CD4-positive, CD25-positive, alpha-beta regulatory T cell (primary cell): ENCODE data around the gene RAB4A. TPM values are rescaled to one million over a fixed set of nuclear protein-coding genes. Genes with fewer than 3 reads are reported as not detected.

Experiments
- ATAC-seq, 2 donors: fragments of 150-1000 bp; cut with Tn5 transposase; one replicate each; pipeline ENCODE4 v1.10.0; 2021; ENCODE audit warnings: low read depth in 2 of 2, moderate number of reproducible peaks in 2 of 2, moderate library complexity in 1 of 2
- DNase-seq, 3 donors: peaks; one replicate each; pipeline versions ENCODE4 v3.0.0 to v3.0.0-alpha.2; 2012 to 2022; ENCODE audit warnings: mixed read lengths in 1 of 3
- H3K27ac ChIP-seq: one replicate; pipeline ENCODE4 v1.7.0; 2013; ENCODE audit warnings: mild to moderate bottlenecking, low read length; ENCODE audit not compliant: insufficient read depth, poor library complexity, severe bottlenecking
- H3K27me3 ChIP-seq: one replicate; pipeline ENCODE4 v1.7.0; 2013; ENCODE audit warnings: low read length; ENCODE audit not compliant: control insufficient read depth, insufficient read depth
- H3K36me3 ChIP-seq: one replicate; pipeline ENCODE4 v1.7.0; 2013; ENCODE audit warnings: mild to moderate bottlenecking, low read length, moderate library complexity; ENCODE audit not compliant: control insufficient read depth, insufficient read depth
- H3K4me1 ChIP-seq: 2 replicates; pipeline ENCODE4 v1.7.0; 2013; ENCODE audit warnings: mild to moderate bottlenecking, low read length; ENCODE audit not compliant: insufficient read depth, control insufficient read depth, poor library complexity, severe bottlenecking
- H3K4me3 ChIP-seq: one replicate; pipeline ENCODE4 v1.7.0; 2013; ENCODE audit warnings: low read depth, mild to moderate bottlenecking, low read length, moderate library complexity
- H3K9me3 ChIP-seq, 2 experiments: 1 replicate in 1 of 2; 2 replicates in 1 of 2; pipeline ENCODE4 v1.7.0; 2013; ENCODE audit warnings: low read length in 2 of 2, mild to moderate bottlenecking in 1 of 2, moderate library complexity in 1 of 2; ENCODE audit not compliant: control insufficient read depth in 2 of 2
- H3K27ac Mint-ChIP-seq, 3 donors: one replicate each; pipeline ENCODE4 v1.8.0; 2020 to 2022; ENCODE audit warnings: mild to moderate bottlenecking in 3 of 3, mixed read lengths in 3 of 3, moderate library complexity in 2 of 3
- H3K27me3 Mint-ChIP-seq: one replicate; pipeline ENCODE4 v1.8.0; 2022; ENCODE audit warnings: mild to moderate bottlenecking, mixed read lengths
- H3K36me3 Mint-ChIP-seq: one replicate; pipeline ENCODE4 v1.8.0; 2020; ENCODE audit warnings: mixed read lengths
- H3K4me1 Mint-ChIP-seq, 4 donors: one replicate each; pipeline ENCODE4 v1.8.0; 2020 to 2022; ENCODE audit warnings: mixed read lengths in 4 of 4, mild to moderate bottlenecking in 1 of 4
- H3K4me3 Mint-ChIP-seq, 4 donors: one replicate each; pipeline ENCODE4 v1.8.0; 2020 to 2022; ENCODE audit warnings: mild to moderate bottlenecking in 4 of 4, mixed read lengths in 4 of 4, moderate library complexity in 3 of 4
- H3K9me3 Mint-ChIP-seq, 7 donors: one replicate each; pipeline ENCODE4 v1.8.0; 2020 to 2022; ENCODE audit warnings: mixed read lengths in 7 of 7, mild to moderate bottlenecking in 3 of 7, moderate library complexity in 2 of 7
- polyA plus RNA-seq, 4 donors: library from polyadenylated mRNA; unstranded; fragments of 300-500 nt; fragmentation: Illumina TruSeq; gene quantifications; one replicate each; pipeline ENCODE4 v1.2.3, GENCODE V29; 2021
- total RNA-seq: library from RNA; stranded (reverse); gene quantifications from one replicate; pipeline ENCODE4 v1.2.3, GENCODE V29; 2022

Gene RAB4A
- total and polyA plus RNA-seq, 5 donors from 2014 or later, result 23.2 to 33.4 (median 24.6) TPM

DNA sequence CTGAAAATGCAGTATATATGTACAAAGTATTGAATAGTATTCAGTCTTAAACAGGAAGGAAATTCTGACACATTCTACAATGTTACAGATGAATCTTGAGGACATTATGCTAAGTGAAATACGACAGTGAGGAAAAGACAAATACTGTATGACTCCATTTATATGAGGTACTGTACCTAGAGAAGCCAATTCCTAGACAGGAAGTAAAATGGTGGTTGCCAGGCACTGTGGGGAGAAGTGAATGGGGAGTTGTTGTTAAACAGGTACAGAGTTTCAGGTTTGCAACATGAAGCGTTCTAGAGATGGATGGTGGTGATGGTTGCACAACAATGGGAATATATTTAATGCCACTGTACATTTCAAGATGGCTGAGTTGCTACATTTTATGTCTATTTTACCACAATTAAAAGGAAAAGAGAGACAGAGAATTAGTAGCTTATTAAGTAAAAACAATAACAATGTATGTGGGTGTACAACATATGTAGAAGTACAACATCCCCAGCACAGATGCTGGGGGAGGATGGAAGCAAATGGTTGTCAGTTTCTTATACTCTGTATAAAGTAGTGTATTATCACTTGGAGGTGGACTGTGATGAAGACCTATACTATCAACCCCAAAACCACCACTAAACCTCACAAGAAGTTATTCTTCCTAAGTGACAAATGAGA lies 3.9 kb upstream of the RAB4A start:
- Mint-ChIP-seq H3K27ac (peak overlapping the region in 2 of 3 donors; percentile 3 to 57), H3K4me3 (peak overlapping the region in 2 of 4 donors; percentile 29 to 67)
- no peak for ATAC-seq

DNA sequence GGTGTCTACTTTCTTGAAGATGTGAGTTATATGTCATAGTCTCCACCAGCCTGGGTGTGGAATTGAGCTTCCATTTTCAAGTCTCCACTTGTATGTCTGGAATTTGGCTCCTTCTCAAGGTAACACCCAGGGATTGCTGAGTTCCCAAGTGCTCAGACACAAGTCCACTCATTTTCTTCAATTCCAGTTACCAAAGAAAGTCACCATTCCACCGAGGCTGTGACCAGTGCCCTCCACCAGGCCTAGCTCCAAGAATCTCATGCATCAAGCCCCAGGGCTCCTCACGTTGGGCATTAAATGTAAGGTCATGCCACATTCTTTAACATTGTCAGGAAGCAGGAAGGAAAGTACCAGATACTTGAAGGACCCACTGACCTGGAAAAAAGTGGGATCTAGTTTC lies 2.4 kb upstream of the RAB4A start:
- peak overlapping the region in 2 of 4 donors; percentile 9 to 86 for H3K4me3 Mint-ChIP-seq
- Histone ChIP-seq H3K36me3 (no peaks in the 10 kb centered on the region), H3K27me3 (no peaks in the 10 kb centered on the region), H3K9me3 (no peaks in the 10 kb centered on the region), H3K27ac (no peak overlapping the region), H3K4me3 (no peak overlapping the region), H3K4me1 (peaks cover 21% of the 10 kb centered on the region)
- peaks cover 19 to 33% (median 21%) of the 10 kb centered on the region in 4 donors for H3K4me1 Mint-ChIP-seq
- DNase-seq, result no peak
- H3K36me3 Mint-ChIP-seq, result no peaks in the 10 kb centered on the region
- no peaks in the 10 kb centered on the region for H3K27me3 Mint-ChIP-seq
- H3K27ac Mint-ChIP-seq, result no peak overlapping the region
- peaks cover 0 to 7% (median 2%) of the 10 kb centered on the region in 7 donors for H3K9me3 Mint-ChIP-seq
- no peak for ATAC-seq

More for the DNA sequence above, 3.9 kb upstream of the RAB4A start:
- Mint-ChIP-seq H3K27me3 (no peaks in the 10 kb centered on the region), H3K4me1 (peaks cover 6 to 18% (median 8%) of the 10 kb centered on the region in 4 donors), H3K9me3 (peaks cover 0 to 7% (median 2%) of the 10 kb centered on the region in 7 donors), H3K36me3 (no peaks in the 10 kb centered on the region)
- Histone ChIP-seq H3K4me3 (no peak overlapping the region), H3K9me3 (no peaks in the 10 kb centered on the region), H3K27ac (no peak overlapping the region), H3K4me1 (peaks cover 5% of the 10 kb centered on the region), H3K36me3 (no peaks in the 10 kb centered on the region), H3K27me3 (no peaks in the 10 kb centered on the region)
- DNase-seq, result no peak

DNA sequence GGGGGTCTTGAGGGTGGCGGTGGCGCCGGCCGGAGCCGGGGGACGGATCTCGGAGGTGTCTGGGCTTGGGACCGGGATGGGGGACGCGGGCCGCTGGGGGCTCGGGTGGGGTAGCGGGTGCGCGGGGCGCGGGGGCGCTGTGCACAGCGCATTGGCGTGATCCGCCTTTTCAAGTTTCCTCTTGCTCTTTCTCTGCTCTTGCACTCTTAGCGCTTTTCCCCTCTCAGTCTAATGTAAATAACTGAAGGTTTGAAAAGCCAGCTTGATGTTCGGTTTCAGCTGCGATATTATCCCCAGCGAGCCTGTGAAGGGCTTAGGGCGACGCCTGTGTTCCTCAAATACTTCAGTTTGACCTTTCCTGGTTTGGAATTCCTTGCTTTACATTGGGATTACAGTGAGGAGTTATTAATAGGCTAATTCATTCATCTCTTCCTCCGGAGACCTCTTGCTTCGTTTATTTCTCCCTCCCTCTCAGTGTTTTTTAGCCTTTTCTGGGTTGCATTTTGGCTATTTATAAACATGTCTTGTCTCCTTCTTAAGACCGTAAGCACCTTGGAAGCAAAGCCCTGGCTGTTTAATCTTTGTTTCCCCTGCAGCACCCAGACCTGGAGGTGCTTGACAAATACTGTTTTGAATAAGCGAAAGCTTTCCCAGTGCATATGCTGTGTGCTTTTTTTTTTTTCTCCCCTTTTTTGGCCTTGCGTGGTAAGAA lies 693 bp downstream of the RAB4A start:
- H3K4me1 ChIP-seq, result peaks cover 28% of the 10 kb centered on the region
- no peaks in the 10 kb centered on the region for H3K27me3 ChIP-seq
- no peaks in the 10 kb centered on the region for H3K9me3 ChIP-seq
- no peak overlapping the region for H3K27ac ChIP-seq
- Mint-ChIP-seq H3K27ac (peak overlapping the region; percentile 86 to 91 (median 91)), H3K9me3 (peaks cover 0 to 7% (median 2%) of the 10 kb centered on the region in 7 donors), H3K27me3 (no peaks in the 10 kb centered on the region), H3K4me3 (peak overlapping the region; percentile 95 to 99 (median 96)), H3K4me1 (peaks cover 26 to 49% (median 37%) of the 10 kb centered on the region in 4 donors), H3K36me3 (no peaks in the 10 kb centered on the region)
- DNase-seq (peak; percentile 17 to 66 (median 22)), ATAC-seq (peak; percentile 60 to 62)
- H3K36me3 ChIP-seq, result no peaks in the 10 kb centered on the region
- H3K4me3 ChIP-seq, result peak overlapping the region; percentile 98

DNA sequence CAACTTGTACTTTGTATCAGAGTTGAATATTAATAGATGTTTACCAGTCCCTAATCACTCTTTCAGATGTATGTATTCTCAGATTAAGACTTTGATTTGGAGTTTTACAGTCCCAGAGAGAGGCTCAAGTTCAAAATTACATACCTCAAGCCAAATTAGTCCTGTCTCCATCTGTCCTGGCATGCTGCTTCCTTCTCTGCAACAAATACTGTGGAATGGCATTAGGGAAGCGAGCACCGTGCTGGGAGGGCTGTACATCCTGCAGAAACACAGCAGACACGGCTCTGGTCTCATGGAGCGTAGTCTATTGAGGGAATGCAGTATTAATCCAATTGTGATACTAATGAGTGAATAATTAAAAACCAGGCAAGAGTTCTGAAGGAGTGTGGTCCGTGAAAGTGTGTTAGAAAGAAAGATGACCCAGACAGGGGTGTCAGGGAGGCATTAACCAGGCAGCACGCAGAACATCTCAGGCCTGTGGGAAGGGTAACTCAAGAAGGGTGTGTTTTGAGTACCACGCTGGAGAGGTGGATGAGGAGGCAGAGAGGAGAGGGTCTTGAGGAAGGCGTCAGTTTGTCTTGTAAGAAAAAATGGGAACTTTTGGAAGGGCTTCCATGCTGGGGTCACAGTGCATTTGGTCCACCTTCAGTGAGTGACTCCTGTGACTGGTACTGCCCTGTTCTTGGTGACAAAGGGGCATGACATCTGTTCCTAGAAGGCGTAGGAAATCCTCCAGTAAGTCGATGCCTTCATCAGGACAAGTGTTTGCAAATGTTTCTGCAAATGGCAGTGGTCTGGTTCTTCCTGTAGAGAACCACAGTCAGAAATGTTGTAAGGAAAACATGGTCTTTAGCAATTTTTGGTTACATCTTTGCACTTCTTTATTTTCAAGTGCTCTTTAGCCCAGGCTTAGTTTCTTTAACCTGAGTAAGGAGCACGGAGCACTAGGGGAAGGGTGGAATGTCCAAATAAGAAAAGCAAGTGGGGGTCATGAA lies 1.6 kb downstream of the RAB4A start:
- H3K4me1 ChIP-seq, result peaks cover 28% of the 10 kb centered on the region
- no peaks in the 10 kb centered on the region for H3K27me3 ChIP-seq
- Mint-ChIP-seq H3K4me3 (peak overlapping the region; percentile 95 to 99 (median 96)), H3K36me3 (no peaks in the 10 kb centered on the region), H3K9me3 (peaks cover 0 to 6% (median 0%) of the 10 kb centered on the region in 7 donors), H3K27me3 (no peaks in the 10 kb centered on the region), H3K4me1 (peaks cover 26 to 47% (median 36%) of the 10 kb centered on the region in 4 donors), H3K27ac (peak overlapping the region in 2 of 3 donors; percentile 86 to 91)
- H3K4me3 ChIP-seq, result peak overlapping the region; percentile 98
- H3K36me3 ChIP-seq, result no peaks in the 10 kb centered on the region
- no peak for DNase-seq
- no peaks in the 10 kb centered on the region for H3K9me3 ChIP-seq
- no peak overlapping the region for H3K27ac ChIP-seq
- no peak for ATAC-seq

DNA sequence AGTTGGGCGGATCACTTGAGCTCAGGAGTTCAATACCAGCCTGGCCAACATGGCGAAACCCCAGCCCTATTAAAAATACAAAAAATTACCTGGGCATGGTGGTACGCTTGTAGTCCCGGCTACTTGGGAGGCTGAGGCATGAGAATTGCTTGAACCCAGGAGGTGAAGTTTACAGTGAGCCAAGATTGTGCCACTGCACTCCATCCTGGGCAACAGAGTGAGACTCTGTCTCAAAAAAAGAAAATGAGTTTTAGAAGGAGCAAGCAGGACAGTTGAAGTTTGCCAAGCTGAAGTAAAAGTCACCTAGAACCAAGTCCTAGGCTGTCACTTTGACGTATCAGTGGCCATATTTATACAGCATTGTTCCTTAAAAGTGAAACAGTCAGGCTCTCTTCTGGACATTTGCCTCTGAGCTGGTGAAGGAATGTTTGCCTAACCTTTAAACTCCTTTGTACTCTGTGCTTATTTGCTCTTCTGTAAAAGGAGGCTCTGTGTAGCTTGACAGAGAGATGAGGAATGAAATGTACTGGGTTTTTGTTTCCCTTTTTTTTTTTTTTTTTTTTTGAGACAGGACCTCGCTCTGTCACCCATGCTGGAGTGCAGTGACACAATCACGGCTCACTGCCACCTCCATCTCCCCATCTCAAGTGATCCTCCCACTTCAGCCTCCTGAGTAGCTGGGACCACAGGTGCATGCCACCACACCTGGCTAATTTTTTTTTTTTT lies 2.8 kb downstream of the RAB4A start:
- Histone ChIP-seq H3K27ac (no peak overlapping the region), H3K4me3 (no peak overlapping the region), H3K36me3 (peaks cover 2% of the 10 kb centered on the region), H3K4me1 (peaks cover 28% of the 10 kb centered on the region), H3K9me3 (no peaks in the 10 kb centered on the region), H3K27me3 (no peaks in the 10 kb centered on the region)
- Mint-ChIP-seq H3K36me3 (no peaks in the 10 kb centered on the region), H3K9me3 (peaks cover 0 to 6% (median 0%) of the 10 kb centered on the region in 7 donors), H3K4me1 (peaks cover 26 to 47% (median 36%) of the 10 kb centered on the region in 4 donors), H3K4me3 (peak overlapping the region in 2 of 4 donors; percentile 95 to 99), H3K27ac (no peak overlapping the region), H3K27me3 (no peaks in the 10 kb centered on the region)
- no peak for DNase-seq
- no peak for ATAC-seq

DNA sequence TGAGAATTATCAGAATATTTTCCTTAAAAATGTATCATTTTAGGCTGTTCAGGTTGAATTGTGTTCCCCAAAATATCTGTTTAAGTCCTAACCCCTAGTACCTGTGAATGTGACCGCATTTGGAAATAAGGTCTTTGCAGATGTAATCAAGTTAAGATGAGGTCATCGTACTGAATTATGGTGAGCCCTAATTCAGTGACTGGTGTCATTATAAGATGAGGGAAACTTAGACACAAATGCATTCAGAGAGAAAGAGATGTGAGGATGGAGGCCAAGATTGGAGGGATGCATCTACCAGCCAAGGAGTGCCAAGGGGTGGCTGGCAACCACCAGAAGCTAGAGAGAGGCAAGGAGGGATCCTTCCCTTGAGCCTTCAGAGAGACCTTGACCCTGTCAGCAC lies 4.1 kb downstream of the RAB4A start:
- DNase-seq, result no peak
- H3K4me3 ChIP-seq, result no peak overlapping the region
- peak overlapping the region in 1 of 4 donors; percentile 17 for H3K4me3 Mint-ChIP-seq
- no peak overlapping the region for H3K27ac Mint-ChIP-seq
- H3K36me3 ChIP-seq, result peaks cover 2% of the 10 kb centered on the region
- no peaks in the 10 kb centered on the region for H3K27me3 Mint-ChIP-seq
- peaks cover 30 to 55% (median 41%) of the 10 kb centered on the region in 4 donors for H3K4me1 Mint-ChIP-seq
- peaks cover 2% of the 10 kb centered on the region for H3K36me3 Mint-ChIP-seq
- no peaks in the 10 kb centered on the region for H3K9me3 ChIP-seq
- H3K9me3 Mint-ChIP-seq, result peaks cover 0 to 6% (median 0%) of the 10 kb centered on the region in 7 donors
- no peak overlapping the region for H3K27ac ChIP-seq
- no peaks in the 10 kb centered on the region for H3K27me3 ChIP-seq
- peaks cover 28% of the 10 kb centered on the region for H3K4me1 ChIP-seq
- ATAC-seq, result no peak
